HG02610 (cell line): ENCODE results near the gene OR4F16.
"Not testable (repeated sequence)": the region's sequence is repeated elsewhere in the genome, so short reads cannot be mapped to it uniquely, and the experiment has no call there.

Experiments used
- ATAC-seq: cut with Tn5 transposase; IDR thresholded peaks from one replicate; pipeline ENCODE4 v1.9.1; 2021; ENCODE audit warnings: mild to moderate bottlenecking, moderate library complexity; ENCODE audit not compliant: unreplicated experiment

Gene OR4F16, protein sequence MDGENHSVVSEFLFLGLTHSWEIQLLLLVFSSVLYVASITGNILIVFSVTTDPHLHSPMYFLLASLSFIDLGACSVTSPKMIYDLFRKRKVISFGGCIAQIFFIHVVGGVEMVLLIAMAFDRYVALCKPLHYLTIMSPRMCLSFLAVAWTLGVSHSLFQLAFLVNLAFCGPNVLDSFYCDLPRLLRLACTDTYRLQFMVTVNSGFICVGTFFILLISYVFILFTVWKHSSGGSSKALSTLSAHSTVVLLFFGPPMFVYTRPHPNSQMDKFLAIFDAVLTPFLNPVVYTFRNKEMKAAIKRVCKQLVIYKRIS

GRCh38 chr1:686554-686953 is at the start of gene OR4F16:
Gene OR4F16 (minus strand): TSS chr1:686654. CDS start chr1:686654, 0 bp downstream.
- not testable (repeated sequence) for ATAC-seq

DNA sequence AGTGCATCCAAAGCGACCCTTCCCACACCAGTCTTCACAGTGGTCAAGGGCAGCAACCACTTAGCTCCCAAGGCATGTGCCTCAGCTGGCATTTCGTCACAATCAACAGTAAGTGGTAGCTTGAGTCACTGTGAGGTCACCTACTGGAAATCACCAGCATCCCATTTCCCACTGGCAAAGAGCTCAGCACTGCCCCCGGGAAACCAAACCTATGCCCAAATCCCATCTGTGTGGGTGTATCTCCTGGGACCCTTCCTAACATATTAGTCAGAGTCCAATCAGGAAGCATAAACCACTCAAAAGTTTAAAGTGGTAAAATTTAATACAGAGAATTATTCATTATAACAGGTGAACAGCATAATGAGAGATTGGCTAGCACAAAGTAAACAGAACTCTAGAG is 47.2 kb upstream of the OR4F16 start:
- ATAC-seq, result not testable (repeated sequence)

DNA sequence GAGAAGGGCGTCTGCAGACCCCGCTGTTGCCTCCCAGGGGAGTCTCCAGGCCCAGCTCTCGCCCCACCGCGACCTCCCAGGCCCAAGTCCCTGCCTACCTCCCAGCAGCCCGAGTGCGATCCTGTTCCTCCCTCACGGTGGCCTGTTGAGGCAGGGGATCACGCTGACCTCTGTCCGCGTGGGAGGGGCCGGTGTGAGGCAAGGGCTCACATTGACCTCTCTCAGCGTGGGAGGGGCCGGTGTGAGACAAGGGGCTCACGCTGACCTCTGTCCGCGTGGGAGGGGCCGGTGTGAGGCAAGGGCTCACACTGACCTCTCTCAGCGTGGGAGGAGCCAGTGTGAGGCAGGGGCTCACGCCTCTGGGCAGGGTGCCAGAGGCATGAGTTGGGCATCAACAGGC is 40.6 kb upstream of the OR4F16 start:
- ATAC-seq, result not testable (repeated sequence)
